Fibroblast of lung (primary cell): ENCODE data around the gene OPTC. TPM values are rescaled to one million over a fixed set of nuclear protein-coding genes. Genes with fewer than 3 reads are reported as not detected.

Experiments used
- DNase-seq, 2 donors: peaks; one replicate each; pipeline versions ENCODE4 v3.0.0 to v3.0.0-alpha.2; 2010; ENCODE audit warnings: low read depth in 2 of 2
- H2AFZ ChIP-seq: 2 replicates; pipeline ENCODE4 v1.5.1; 2012; ENCODE audit warnings: low read length, control low read depth, inconsistent platforms
- H3K27ac ChIP-seq: 2 replicates; pipeline ENCODE4 v1.5.1; 2011; ENCODE audit warnings: low read length, control low read depth; ENCODE audit not compliant: insufficient read depth
- H3K27me3 ChIP-seq: 2 replicates; pipeline ENCODE4 v1.5.1; 2011; ENCODE audit warnings: mild to moderate bottlenecking, low read length; ENCODE audit not compliant: control insufficient read depth, insufficient read depth
- H3K36me3 ChIP-seq: 2 replicates; pipeline ENCODE4 v1.5.1; 2011; ENCODE audit warnings: low read length; ENCODE audit not compliant: control insufficient read depth, insufficient read depth
- H3K4me1 ChIP-seq: 2 replicates; pipeline ENCODE4 v1.5.1; 2011; ENCODE audit warnings: low read length; ENCODE audit not compliant: control insufficient read depth, insufficient read depth; ENCODE audit errors: extremely low read depth
- H3K4me2 ChIP-seq: 2 replicates; pipeline ENCODE4 v1.5.1; 2011; ENCODE audit warnings: low read length, control low read depth; ENCODE audit not compliant: insufficient read depth; ENCODE audit errors: extremely low read depth
- H3K4me3 ChIP-seq, 4 experiments: fragments of 200-600 bp in 1 of 4; sonication (generic) in 1 of 4; replicated peaks in 1 of 4; 2 replicates each; pipeline ENCODE4 v1.5.1; 2011 to 2016; ENCODE audit warnings: low read length in 4 of 4, low read depth in 3 of 4, mild to moderate bottlenecking in 3 of 4, control low read depth in 2 of 4, inconsistent platforms in 1 of 4, mixed read lengths in 1 of 4; ENCODE audit not compliant: insufficient read depth in 1 of 4; ENCODE audit errors: control extremely low read depth in 1 of 4
- H3K79me2 ChIP-seq: 2 replicates; pipeline ENCODE4 v1.5.1; 2012; ENCODE audit warnings: mild to moderate bottlenecking, low read length, inconsistent platforms; ENCODE audit not compliant: control insufficient read depth, insufficient read depth
- H3K9ac ChIP-seq: 2 replicates; pipeline ENCODE4 v1.5.1; 2011; ENCODE audit warnings: mild to moderate bottlenecking, low read length, control low read depth; ENCODE audit not compliant: insufficient read depth
- H3K9me3 ChIP-seq: 2 replicates; pipeline ENCODE4 v1.5.1; 2012; ENCODE audit warnings: low read depth, low read length; ENCODE audit not compliant: control insufficient read depth, insufficient read depth
- H4K20me1 ChIP-seq: 2 replicates; pipeline ENCODE4 v1.5.1; 2011; ENCODE audit warnings: low read length; ENCODE audit not compliant: control insufficient read depth, insufficient read depth; ENCODE audit errors: extremely low read depth
- EZH2 ChIP-seq: IDR thresholded peaks from 2 replicates; pipeline ENCODE4 v1.5.1; 2012; ENCODE audit warnings: low read length, control low read depth, mild to moderate bottlenecking; ENCODE audit errors: missing control alignments
- polyA plus RNA-seq, 2 donors: library from polyadenylated mRNA; depleted of rRNA in 1 of 2; stranded (reverse) in 1 of 2; unstranded in 1 of 2; fragments of >200 nt; gene quantifications; 2 replicates each; pipeline ENCODE4 v1.2.1, GENCODE V29; 2011 to 2012; ENCODE audit warnings: missing spikeins in 1 of 2
- total RNA-seq: library from RNA; depleted of rRNA; stranded (reverse); fragments of >200 nt; gene quantifications from 2 replicates; pipeline ENCODE4 v1.2.1, GENCODE V29; 2014
- TF ChIP-seq, protein P1 (sequence below), 2 donors: IDR thresholded peaks in 1 of 2; conservative IDR thresholded peaks in 1 of 2; 1 replicate in 1 of 2; 2 replicates in 1 of 2; pipeline ENCODE4 v1.5.1; 2011 to 2012; ENCODE audit warnings: low read length in 2 of 2, control low read depth in 1 of 2, inconsistent platforms in 1 of 2, low read depth in 1 of 2, mild to moderate bottlenecking in 1 of 2

The OPTC gene
- total and polyA plus RNA-seq, 2 donors (not counting 1 experiment from before 2014, with no cell fraction given), result not detected

DNA sequence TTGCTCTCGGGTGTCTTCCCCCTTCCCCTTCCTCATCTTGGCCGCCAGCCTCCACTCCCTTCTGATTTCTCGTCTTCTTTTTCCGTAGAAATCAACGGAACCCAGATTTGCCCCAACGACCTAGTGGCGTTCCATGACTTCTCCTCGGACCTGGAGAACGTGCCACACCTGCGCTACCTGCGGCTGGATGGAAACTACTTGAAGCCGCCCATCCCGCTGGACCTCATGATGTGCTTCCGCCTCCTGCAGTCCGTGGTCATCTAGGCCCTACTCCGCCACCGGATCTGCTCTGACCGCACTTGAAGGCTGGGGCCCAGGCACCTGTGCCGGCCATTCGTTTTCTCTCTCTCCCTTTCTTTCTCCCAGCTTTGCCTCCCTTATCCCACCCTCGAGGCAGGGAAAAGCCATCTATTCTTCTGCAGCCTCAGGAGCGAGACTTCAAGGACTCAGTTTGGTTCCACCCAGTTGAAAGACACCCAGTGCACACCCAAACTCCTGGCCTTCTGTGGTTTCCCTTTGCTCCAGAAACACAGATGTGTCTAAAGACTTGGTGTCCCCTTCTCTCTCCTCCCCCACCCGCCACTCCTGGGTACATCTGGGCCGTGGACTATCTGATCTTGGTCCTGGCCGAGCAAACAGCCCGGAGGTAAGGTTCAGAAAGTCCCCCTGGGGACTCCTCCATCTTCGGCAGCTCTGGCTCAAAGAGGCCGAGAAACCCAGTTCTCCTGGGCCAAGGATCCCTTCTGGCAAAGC, 7.2 kb upstream of the OPTC start:
- Histone ChIP-seq H3K27ac (peak overlapping the region; percentile 86), H3K79me2 (no peaks in the 10 kb centered on the region), H4K20me1 (no peaks in the 10 kb centered on the region), H3K36me3 (no peaks in the 10 kb centered on the region), H3K27me3 (no peaks in the 10 kb centered on the region), H3K4me1 (peaks cover 5% of the 10 kb centered on the region), H3K9ac (peak overlapping the region; percentile 48), H3K4me3 (peak overlapping the region in 2 of 4 experiments; percentile 7 to 32), H3K9me3 (no peaks in the 10 kb centered on the region), H2AFZ (peak overlapping the region; percentile 60), H3K4me2 (peak overlapping the region; percentile 68)
- TF ChIP-seq, protein P1, sequence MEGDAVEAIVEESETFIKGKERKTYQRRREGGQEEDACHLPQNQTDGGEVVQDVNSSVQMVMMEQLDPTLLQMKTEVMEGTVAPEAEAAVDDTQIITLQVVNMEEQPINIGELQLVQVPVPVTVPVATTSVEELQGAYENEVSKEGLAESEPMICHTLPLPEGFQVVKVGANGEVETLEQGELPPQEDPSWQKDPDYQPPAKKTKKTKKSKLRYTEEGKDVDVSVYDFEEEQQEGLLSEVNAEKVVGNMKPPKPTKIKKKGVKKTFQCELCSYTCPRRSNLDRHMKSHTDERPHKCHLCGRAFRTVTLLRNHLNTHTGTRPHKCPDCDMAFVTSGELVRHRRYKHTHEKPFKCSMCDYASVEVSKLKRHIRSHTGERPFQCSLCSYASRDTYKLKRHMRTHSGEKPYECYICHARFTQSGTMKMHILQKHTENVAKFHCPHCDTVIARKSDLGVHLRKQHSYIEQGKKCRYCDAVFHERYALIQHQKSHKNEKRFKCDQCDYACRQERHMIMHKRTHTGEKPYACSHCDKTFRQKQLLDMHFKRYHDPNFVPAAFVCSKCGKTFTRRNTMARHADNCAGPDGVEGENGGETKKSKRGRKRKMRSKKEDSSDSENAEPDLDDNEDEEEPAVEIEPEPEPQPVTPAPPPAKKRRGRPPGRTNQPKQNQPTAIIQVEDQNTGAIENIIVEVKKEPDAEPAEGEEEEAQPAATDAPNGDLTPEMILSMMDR (conservative IDR thresholded peaks at IDR 0.05 in 1 of 2, IDR thresholded peaks at IDR 0.05 in 1 of 2; ENCODE audit: low read depth in 1 of 2, low read length in 2 of 2), result no peak
- no peak for TF ChIP-seq EZH2
- DNase-seq, result peak in 1 of 2 donors; percentile 62

DNA sequence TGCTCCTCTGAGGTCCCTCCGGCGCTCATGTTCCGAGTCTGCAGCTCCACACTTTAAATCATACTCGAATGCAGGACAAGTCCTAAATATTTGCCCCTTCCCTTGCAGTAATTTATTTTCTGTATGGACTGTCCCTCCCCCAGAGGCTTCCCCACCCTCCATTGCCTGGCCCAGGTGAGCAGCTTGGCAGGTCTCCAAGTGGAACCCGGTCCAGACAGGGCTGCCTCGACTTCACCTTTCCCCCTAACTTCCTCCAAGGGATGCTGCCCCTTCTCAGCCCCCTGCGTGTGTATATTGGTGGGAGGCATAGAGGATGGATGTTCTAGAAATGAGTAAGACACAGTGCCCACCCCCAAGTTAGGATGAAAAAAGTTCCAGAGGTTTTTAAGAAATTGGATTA, 5.4 kb upstream of the OPTC start:
- H3K9me3 ChIP-seq, result no peaks in the 10 kb centered on the region
- no peak overlapping the region for H2AFZ ChIP-seq
- H3K4me3 ChIP-seq, result no peak overlapping the region
- H4K20me1 ChIP-seq, result no peaks in the 10 kb centered on the region
- H3K9ac ChIP-seq, result no peak overlapping the region
- H3K36me3 ChIP-seq, result no peaks in the 10 kb centered on the region
- no peaks in the 10 kb centered on the region for H3K79me2 ChIP-seq
- H3K27ac ChIP-seq, result no peak overlapping the region
- H3K4me1 ChIP-seq, result peaks cover 5% of the 10 kb centered on the region
- no peak for TF ChIP-seq EZH2
- TF ChIP-seq, protein P1 (conservative IDR thresholded peaks at IDR 0.05 in 1 of 2, IDR thresholded peaks at IDR 0.05 in 1 of 2; ENCODE audit: low read depth in 1 of 2, low read length in 2 of 2), result no peak
- no peak overlapping the region for H3K4me2 ChIP-seq
- no peaks in the 10 kb centered on the region for H3K27me3 ChIP-seq
- no peak for DNase-seq

DNA sequence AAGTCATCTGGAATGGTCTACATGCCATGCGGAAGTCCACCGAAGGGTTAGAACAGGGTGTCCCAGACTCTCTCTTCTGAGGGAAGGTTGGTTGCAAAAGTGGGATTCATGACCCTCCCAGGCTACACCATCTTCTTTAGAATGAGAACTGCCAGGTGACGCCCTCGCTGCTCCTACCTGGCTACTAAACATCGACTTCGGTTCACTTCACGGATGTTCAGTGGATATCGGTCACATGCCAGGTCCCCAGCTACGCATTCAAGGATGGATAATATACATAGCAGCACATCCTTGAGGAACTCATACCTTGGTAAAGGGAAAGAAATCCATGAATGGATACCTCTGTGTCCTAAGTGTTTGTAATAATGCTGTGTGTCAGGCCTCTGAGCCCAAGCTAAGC, 3.3 kb upstream of the OPTC start:
- Histone ChIP-seq H3K4me1 (peaks cover 5% of the 10 kb centered on the region), H3K4me3 (no peak overlapping the region), H3K9me3 (no peaks in the 10 kb centered on the region), H3K79me2 (no peaks in the 10 kb centered on the region), H2AFZ (no peak overlapping the region), H3K9ac (no peak overlapping the region), H3K27me3 (no peaks in the 10 kb centered on the region), H3K4me2 (no peak overlapping the region), H4K20me1 (no peaks in the 10 kb centered on the region), H3K27ac (no peak overlapping the region), H3K36me3 (no peaks in the 10 kb centered on the region)
- TF ChIP-seq, protein P1 (conservative IDR thresholded peaks at IDR 0.05 in 1 of 2, IDR thresholded peaks at IDR 0.05 in 1 of 2; ENCODE audit: low read depth in 1 of 2, low read length in 2 of 2), result no peak
- TF ChIP-seq EZH2, result no peak
- no peak for DNase-seq
